GM18867 (cell line): Measurements from ENCODE around the gene IGFBP6.

ENCODE experiments used
- ATAC-seq: cut with Tn5 transposase; IDR thresholded peaks from one replicate; pipeline ENCODE4 v1.9.1; 2021; ENCODE audit warnings: mild to moderate bottlenecking, moderate library complexity; ENCODE audit not compliant: unreplicated experiment

The IGFBP6 gene

GRCh38 chr12:53097564-53098353 lies at the start of gene IGFBP6:
TSS of gene IGFBP6 (plus strand) at chr12:53097667. CDS start at chr12:53097718, 51 bp downstream.
- peak; percentile 52 for ATAC-seq

- no peak for ATAC-seq
Observed at GRCh38 chr12:53048033-53048779, 49.3 kb upstream of the IGFBP6 start.

DNA sequence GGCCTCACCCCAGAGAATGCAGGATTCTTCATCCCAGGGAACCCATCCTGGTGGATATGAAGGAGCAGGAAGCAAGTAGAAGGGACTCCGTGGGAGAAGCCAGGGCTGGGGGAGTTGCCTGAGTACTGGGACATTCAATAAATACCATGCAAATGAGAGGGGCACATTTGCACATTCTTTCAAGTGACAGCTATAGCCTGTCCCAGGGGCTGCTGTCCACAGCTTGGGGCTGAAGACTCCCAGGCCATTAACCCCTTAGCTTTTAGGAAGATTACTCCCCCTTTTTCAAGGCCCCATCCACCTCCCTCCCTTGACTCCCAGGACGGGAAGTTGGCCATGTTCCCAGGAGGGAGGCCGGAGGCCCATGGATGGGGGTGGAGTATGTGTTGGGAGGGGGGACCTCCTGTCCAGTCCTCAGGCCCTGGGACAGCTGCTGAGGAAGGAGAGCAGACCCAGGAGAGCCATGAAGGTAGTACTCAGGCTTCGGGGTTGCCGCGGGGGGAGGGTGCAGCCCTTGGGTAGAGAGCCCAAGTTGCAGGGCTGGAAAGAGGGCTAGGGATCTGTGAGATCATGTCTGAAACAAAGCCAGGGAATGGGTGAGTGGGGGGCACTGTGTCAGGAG lies 48.6 kb upstream of the IGFBP6 start:
- ATAC-seq = no peak

DNA sequence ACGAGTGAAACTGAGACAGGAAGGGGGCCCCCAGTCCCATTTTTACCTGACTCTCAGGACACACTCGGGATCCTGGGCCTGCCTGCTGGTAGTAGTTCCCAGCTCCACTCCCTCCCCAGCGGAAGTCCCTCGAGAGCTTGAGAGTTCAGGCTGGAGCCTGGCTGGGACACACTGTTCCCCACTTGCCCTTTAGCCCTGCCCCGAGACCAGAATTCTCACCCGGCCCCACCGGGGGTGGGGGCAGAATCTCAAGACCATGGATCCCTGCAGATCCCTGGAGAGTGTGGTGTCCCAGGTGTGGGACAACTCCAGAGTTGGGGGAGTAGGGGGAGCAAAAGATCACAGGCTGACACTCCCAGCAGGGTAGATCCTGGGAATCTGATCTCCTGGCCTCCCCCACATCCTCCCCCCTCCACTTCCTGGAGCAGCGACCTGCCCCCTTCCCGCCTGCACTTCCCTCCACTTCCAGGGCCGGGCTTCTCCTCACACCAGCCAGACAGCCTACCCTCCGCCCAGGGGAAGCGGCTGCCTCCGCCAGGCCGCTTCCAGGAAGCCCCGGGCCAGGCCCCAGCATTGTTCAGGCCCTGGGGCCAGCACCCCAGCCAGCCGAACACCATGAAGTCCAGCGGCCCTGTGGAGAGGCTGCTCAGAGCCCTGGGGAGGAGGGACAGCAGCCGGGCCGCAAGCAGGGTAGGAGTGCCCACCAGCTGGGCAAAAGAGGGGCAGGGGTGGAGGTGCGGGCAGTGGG lies 47.7 kb upstream of the IGFBP6 start, which contains the start of gene TNS2:
TSS of gene TNS2 (plus strand) at position 495 of the 748 bp plus-strand sequence. CDS start at position 616, 121 bp downstream.
- no peak for ATAC-seq

GRCh38 chr12:53050426-53051057 lies 46.9 kb upstream of the IGFBP6 start:
- ATAC-seq = no peak

- no peak for ATAC-seq
Observed at GRCh38 chr12:53051058-53051880, 46.2 kb upstream of the IGFBP6 start.

DNA sequence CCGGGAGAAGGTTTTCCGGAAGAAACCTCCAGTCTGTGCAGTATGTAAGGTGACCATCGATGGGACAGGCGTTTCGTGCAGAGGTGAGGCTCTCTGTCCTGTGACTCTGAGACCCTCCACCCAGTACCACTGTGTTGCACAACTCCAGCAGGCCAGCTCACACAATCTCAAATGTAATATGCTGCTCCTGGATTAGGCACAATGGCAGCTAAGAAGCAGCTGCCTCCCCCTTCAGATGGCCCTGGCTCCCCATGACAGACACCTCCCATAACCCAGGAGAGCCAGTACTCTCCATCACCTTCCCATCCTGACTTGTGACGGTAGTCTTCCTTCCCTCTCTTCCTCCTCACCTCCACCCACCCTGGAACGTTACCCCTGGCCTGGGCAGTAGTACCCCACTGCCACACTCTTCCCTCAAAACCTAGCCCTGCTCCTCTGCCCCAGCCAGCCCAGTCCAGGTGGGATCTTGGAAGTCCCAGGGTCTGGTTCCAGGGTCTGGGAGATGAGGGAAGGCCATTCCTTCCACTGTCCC lies 45.5 kb upstream of the IGFBP6 start:
- no peak for ATAC-seq

DNA sequence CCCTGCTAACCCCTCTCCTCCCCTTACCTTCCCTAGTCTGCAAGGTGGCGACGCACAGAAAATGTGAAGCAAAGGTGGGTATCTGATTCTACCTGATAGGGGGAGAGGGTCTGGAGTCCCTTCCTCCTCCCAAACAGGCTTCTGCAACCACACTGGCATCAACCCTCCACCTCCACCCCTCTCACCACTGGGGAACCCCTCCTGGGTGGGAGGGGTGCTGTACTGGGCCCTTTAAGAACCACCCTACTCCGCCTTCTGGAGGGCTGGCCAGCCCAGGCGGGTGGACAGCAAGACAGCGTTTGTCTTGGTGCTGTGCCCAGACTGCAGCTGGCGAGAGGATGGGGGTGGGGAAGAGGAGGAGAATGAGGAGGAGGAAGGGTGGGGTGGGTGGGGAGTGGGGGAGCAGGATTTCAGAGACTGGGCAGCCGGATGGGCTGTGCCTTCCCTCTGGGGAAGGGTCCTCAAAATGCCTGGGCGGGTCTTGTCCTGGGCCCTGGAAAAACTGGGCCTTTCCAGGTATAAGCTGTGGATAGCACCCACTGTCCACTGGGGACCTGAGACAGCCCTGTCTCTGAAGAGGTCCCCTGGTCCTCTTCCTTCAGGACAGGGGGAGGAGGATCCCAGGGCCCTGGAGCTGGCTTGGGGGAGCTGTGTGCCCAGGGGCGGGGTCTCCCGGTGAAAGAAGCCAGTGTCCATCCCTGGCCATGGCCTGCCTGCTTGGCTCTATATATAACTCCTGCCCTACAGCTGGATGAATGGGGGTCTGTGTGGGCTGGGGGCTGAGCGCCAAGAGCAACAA lies 44.8 kb upstream of the IGFBP6 start:
- ATAC-seq = no peak

DNA sequence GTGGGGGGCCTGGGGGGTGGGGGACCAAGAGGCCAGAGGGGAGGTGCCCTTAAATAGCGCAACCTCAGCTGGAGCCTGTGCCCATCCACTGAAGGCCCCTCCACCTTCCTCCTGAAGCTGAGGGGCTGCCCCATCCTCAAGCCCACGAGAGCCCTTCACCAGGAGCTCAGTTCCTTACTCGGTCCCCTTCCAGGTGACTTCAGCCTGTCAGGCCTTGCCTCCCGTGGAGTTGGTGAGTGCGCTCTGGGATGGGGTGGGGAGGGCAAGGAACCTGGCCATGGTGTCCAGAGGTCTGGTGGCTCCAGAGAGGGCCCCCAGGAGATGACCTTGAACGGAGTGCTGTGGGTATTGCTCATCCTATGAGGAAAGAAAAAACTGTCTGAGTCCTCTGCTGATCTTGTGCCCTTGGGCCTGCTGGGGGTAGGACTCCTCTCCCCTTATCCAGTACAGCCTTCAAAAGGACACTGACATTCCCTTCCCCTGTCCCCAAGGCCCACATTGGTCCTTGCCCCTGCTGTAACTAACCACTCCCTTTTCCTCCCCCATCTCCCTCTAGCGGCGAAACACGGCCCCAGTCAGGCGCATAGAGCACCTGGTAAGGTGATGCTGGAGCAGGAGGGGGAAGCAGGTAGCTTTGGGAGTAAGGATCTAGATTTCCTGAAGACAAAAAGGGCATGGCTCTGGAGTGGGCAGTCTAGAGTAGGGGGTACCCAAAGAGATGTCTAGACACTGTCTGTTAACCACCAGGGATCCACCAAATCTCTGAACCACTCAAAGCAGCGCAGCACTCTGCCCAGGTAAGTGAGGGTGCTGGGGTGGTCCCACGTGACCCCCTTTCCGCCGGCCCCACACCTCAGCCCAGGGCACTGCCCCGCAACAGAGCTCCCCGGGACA lies 44.0 kb upstream of the IGFBP6 start:
- no peak for ATAC-seq

DNA sequence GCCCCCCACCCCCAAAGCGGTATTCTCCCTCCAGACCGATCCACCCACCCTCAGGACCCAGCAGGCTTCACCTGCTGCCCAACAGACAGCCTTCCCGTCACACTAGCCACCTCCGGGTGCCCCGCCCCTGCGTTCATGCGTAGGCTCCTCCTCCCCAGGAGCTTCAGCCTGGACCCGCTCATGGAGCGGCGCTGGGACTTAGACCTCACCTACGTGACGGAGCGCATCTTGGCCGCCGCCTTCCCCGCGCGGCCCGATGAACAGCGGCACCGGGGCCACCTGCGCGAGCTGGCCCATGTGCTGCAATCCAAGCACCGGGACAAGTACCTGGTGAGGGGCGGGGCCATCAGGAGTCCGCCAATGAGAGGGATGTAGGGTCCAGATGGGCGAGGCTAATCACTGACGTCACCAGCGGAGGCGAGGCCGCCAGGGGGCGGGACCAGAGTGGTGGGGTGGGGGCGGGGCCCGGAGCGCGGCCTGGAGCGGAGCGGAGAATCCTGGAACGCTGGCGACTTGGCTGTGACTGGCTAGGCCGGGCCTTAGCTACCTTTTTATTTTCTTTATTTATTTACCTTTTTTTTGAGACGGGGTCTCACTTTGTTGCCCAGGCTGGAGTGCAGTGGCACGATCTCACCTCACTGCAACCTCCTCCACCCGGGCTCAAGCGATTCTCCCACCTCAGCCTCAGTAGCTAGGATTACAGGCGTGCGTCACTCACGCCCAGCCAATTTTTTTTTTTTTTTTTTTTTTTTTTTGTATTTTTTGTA lies 43.2 kb upstream of the IGFBP6 start:
- peak; percentile 94 for ATAC-seq

GRCh38 chr12:53055471-53056266 lies 41.8 kb upstream of the IGFBP6 start:
- ATAC-seq = no peak

DNA sequence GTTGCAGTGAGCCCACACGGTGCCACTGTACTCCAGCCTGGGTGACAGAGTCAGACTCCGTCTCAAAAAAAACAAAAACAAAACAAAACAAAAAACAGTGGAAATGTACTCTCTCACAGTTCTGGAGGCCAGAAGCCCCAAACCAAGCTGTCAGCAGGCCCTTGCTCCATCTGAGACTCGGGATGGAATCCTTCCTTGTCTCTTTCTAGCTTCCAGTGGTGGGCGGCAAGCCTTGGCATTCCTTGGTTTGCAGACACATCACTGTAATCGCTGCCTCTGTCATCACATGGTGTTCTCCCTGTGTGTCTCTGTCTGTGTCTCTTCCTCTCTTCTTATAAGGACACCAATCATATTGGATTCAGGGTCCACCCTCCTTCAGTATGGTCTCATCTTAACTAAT lies 41.2 kb upstream of the IGFBP6 start:
- no peak for ATAC-seq

- no peak for ATAC-seq
Observed at GRCh38 chr12:53056901-53057300, 40.6 kb upstream of the IGFBP6 start.

GRCh38 chr12:53057816-53058500 lies 39.5 kb upstream of the IGFBP6 start:
- no peak for ATAC-seq

- no peak for ATAC-seq
Observed at GRCh38 chr12:53058674-53059433, 38.6 kb upstream of the IGFBP6 start.
